Stimulated activated naive CD8-positive, alpha-beta T cell treated with anti-CD3 and anti-CD28 coated beads, Interleukin-15, Interleukin-2, amounts not matched to agents 100 U/mL and 50 U/mL, for 24 hours (primary cell): Measurements from ENCODE around the gene BCAT1.
"Not testable (repeated sequence)": the region's sequence is repeated elsewhere in the genome, so short reads cannot be mapped to it uniquely, and the experiment has no call there.

Experiments
- ATAC-seq: fragments of 150-1000 bp; cut with Tn5 transposase; one replicate; pipeline ENCODE4 v1.10.0; 2021
- DNase-seq: peaks from one replicate; pipeline ENCODE4 v3.0.0; 2021

Gene BCAT1

DNA sequence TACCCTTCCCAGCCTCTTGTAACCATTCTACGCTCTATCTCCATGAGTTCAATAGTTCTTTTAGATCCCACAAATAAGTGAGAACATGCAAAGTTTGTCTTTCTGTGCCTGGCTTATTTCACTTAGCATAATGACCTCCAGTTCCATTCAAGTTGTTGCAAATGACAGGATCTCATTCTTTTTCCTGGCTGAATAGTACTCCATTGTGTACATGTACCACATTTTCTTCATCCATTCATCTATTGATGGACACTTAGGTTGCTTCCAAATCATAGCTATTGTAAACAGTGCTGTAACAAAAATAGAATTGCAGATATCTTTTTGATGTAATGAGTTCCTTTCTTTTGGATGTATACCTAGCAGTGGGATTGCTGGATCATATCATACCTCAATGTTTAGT lies 139.6 kb downstream of the BCAT1 start:
- not testable (repeated sequence) for DNase-seq, ATAC-seq

DNA sequence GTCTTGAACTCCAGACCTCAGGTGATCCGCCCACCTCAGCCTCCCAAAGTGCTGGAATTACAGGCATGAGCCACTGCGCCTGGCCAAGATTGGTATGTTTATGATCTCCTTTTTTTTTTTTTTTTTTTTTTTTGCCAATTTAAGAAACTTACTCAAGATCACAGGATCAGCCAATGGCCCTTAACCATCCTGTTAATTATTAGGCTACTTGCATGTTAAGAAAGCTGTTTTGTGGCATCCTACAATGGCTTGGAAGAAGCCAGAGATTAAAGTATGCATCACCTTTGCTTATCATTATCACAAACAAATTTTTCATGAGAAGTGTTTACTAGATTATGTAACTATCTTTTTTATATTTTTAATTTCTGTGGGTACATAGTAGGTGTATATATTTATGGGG lies 140.2 kb downstream of the BCAT1 start:
- ATAC-seq = no peak
- no peak for DNase-seq

DNA sequence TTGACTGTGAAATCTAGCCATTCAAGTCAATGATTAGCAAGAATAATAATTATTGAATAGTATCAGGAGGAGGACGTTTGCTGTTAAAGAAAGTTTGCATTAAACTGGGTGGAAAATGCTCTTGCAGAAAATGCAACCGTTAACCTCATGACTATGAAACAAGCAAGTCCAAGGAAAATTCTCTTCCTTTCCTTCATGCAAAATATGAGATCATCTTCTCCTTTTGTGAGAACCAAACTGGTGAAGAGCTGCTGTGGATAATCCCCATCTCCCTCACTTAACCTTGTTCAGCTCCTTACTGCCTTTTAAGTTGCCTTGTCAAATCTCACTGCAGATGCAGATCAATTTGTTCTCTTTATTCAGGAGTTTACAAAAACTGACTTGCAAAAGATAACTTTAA lies 142.5 kb downstream of the BCAT1 start:
- ATAC-seq = no peak
- DNase-seq = no peak

GRCh38 chr12:24803430-24804245 lies 145.3 kb downstream of the BCAT1 start:
- ATAC-seq (no peak), DNase-seq (no peak)

DNA sequence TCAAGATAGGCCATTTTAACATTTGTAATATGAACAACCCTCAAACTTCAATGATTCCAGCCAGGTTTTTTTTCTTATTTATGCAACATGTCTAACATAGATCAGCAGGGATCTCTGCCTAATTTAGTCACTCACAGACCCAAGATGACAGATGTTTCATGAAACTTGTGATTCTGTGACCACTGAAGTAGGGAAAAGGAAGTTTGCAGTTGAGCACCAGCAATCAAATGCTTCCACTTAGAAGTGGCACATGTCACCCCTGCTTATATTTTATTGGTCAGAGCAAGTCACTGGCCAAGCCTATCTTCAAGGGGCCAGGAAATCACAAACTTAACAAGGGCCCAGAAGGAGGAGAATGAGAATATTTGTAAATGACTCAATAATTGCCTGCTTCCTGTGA lies 150.6 kb downstream of the BCAT1 start:
- DNase-seq = no peak
- ATAC-seq = no peak

- no peak for DNase-seq
- no peak for ATAC-seq
Observed at GRCh38 chr12:24797901-24798300, 151.0 kb downstream of the BCAT1 start.

DNA sequence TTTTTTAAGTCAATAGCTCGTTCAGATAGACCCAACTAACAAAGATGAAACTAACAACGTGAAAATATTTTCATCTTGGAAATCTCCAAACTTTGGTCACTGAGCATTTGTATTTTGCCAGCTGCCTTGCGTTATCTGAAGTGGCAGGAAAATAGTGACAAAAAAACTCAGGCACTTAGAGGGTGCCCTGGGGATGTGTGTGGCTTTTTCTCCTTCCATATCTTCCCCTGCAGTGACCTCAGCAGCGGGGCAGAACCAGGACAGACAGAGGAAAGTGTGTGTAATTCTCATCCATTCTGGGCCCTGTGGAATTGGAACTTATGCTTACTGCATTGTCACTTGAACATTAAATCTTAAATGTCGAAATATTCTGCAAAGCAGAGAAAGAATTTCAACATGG lies 152.0 kb downstream of the BCAT1 start:
- ATAC-seq = no peak
- no peak for DNase-seq

- DNase-seq (no peak), ATAC-seq (peak; percentile 59)
Observed at GRCh38 chr12:24795699-24796347, 153.1 kb downstream of the BCAT1 start.

GRCh38 chr12:24791622-24792021 lies 157.3 kb downstream of the BCAT1 start:
- DNase-seq (no peak), ATAC-seq (no peak)

GRCh38 chr12:24788886-24789285 lies 160.0 kb downstream of the BCAT1 start:
- ATAC-seq = no peak
- DNase-seq = no peak

DNA sequence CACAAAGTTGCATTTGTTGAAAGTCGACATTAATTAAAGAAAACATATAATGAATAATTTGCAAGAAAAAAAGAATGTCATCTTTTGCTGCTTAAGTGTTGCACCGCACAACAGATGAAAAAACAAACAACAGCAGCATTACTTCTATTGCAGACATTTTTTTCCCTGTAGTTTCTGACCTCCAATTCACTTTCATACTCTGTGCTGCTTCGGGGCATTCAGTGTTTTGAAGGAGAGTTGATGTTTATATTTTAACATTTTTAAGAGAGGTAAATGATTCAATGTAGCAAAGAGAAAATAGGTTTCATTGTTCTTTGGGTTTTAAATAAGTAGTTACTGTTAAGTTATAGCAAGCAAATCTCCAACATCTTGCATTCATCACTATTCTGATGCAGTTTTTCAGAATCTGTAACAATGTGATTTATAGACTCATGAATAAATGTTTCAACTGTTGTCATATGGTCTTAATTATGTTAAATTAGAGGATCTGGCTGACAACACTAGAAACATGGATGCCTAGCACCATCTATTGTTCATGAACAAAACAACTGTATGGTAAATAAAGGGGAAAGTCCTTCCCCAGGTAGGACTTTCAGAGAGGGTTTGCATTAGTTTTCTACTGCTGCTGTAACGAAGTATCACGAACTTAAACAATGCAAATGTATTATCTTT lies 168.1 kb downstream of the BCAT1 start:
- ATAC-seq (no peak), DNase-seq (no peak)

DNA sequence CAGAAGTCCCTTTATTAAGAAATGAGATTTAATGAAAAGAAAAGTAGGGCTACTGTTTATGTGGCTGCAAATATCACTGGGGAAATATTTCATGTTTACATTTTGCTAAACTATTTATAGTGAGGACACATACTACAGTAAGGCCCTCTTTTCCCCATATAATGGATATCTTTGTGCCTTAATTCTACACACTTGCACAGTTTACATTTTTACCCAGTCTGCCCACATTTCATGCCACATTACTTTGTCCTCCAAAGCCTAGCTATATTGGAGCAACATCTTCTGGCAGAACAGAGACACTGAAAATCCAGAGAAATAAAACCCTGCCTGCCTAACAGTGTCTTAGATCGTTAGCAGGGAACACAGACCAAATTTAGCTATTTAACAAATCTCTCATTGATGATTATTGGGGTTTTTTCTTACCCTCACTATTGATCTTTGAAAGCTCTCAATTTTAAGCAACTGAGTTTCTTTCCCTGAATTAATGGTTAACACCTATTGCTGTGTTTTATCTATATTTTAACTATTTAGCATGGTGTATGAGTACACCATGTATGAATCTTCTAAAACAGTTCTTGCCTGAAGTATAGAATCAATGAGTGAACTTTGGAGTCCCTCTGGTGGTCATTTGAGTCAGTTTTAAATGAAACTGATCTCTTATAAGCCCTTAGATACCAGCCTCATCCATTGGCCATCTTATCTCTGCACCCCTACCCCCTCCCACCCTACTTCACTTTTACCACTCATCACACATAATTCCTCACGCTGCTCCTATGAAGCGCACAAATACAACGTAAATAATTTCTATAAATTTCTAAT lies 170.2 kb downstream of the BCAT1 start:
- ATAC-seq (peak; percentile 76), DNase-seq (no peak)

DNA sequence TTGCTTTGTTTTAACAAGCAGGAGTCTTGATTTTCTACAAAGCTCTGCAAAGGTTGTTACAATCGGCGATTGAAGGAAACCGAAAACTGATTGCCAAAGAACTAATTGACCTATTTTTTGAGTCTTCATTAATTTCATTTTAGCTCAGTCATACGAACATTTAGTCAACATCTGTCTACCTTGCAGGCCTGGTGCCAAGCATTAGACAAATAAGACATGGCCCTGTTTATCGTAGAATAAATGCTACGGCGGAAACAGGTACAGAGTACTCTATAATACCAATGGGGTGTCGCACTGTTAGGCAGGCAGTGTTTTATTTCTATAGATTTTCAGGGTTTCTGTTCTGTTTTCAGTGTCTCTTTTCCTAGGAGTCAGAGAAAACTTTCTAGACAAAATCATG lies 171.5 kb downstream of the BCAT1 start:
- DNase-seq (no peak), ATAC-seq (no peak)

- no peak for DNase-seq
- ATAC-seq = no peak
Observed at GRCh38 chr12:24776861-24777260, 172.0 kb downstream of the BCAT1 start.

DNA sequence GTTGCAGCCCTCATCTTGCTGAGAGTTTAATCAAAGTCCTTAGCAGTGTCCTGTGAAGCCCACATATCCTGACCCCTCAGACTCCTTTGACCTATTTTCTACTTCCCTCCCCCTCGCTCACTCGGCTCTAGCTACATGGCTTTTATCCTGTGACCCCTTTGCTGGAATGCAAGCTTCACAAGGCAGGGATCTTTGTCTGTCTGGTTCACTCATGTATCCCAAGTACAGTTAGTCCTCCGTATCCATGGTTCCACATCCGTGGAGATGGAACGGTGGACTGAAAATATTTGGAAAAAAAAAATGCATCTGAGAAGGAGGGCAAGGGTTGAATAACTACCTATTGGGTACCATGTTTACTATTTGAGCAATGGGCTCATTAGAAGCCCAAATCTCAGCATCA lies 173.8 kb downstream of the BCAT1 start:
- DNase-seq (no peak), ATAC-seq (no peak)

DNA sequence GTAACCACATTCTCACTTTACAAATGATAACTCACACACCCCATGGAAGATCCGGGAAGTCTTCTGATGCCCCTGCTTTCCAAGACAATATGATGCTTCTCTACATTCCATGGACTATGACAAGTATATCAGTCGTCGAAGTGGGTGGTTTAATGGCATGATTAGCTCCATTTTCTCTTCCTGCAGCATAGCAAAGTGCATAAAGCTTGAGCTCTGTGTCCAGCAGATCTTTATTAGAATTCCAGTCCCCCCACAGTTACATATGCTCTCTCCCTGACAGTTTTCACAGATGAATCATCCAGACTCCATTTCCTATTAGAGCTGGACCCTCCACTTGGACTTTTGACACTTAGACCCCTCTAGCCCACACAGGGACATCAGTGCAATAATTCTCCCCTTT lies 174.9 kb downstream of the BCAT1 start:
- no peak for DNase-seq
- ATAC-seq = no peak

GRCh38 chr12:24772813-24773212 lies 176.1 kb downstream of the BCAT1 start:
- ATAC-seq = no peak
- no peak for DNase-seq

DNA sequence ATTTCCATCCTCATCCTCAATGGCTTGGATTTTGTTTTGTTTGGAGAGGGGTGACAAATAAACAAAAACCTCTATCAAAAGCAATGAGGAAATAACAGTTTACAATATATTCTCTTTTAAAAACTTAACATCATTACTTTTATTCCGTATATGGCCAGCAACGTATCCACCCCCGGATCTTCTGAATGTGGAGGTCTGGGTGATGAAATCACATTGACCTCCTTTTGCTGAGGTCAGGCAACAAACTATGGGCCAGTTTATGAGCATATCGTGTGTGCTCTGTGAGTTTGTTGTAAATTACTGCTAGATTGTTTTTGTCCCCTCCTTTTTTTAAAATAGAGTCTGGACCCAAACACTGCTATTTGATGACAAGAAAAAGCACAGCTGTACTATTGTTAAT lies 178.1 kb downstream of the BCAT1 start:
- ATAC-seq = no peak
- no peak for DNase-seq

DNA sequence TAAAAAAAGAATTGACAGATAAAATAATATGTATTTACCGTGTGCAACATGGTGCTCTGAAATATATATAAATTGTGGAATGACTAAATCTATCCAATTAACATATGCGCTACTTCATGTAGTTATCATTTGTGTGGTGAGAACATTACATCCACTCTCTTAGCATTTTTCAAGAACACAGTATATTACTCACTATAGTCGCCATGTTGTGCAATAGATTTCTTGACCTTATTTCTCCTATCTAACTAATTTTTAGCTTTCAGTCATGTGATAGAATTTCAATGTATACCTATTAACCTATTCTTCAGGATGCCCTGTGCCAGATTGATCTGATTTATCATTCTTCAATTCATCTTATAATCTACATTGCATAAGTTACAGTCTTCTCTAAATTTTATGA lies 178.6 kb downstream of the BCAT1 start:
- DNase-seq (no peak), ATAC-seq (no peak)

- ATAC-seq (no peak), DNase-seq (no peak)
Observed at GRCh38 chr12:24769682-24770081, 179.2 kb downstream of the BCAT1 start.

DNA sequence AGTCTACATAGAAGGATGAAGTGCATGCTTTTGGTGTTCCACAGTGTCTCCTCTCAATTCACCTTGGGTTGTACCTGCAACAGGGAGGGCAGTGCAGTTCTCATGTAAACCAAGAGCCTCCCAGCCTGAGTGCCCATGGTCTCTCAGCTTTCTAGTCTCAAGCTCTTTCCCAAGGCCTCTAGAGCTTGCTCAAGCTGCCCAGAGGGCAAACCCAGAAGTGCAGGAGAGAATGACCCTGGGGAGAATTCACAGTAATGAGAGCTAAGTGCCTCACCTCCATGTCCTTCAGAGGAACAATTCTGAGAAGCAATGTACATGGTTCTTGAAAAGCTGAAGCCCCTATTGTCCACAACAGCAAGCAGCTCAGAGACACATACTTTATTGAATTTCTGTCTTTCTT lies 180.5 kb downstream of the BCAT1 start:
- ATAC-seq (no peak), DNase-seq (no peak)

DNA sequence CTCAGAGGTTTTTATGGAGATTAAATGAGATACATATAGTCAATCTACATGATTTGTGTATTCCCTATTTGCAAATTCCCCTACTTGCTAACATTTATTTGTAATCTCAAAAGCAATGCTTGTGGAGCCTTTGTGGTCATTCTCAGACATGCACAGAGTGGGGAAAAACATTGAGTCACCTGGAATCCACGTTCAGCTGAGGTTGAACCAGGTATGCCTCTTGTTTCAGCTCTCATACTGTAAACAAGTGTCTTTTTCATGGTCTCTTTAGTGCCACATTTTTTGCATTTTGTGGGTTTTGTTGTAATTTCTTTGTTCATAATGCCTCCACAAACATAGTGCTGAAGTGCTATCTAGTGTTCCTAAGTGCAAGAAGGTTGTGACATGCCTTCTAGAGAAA lies 181.9 kb downstream of the BCAT1 start:
- DNase-seq = no peak
- ATAC-seq = no peak

GRCh38 chr12:24764712-24765111 lies 184.2 kb downstream of the BCAT1 start:
- ATAC-seq (no peak), DNase-seq (no peak)
